HEK293 (cell line): ENCODE results near the gene TPM2.

ENCODE experiments used
- CTCF ChIA-PET: fragments of 350-600 bp; formaldehyde crosslinking; extraction: SDS; loops from one replicate; lab custom pipeline; 2021; ENCODE audit warnings: antibody characterized with exemption; lab: Yijun Ruan, JAX
- POLR2A ChIA-PET: fragments of 300-600 bp; formaldehyde crosslinking; extraction: SDS; loops from one replicate; lab custom pipeline; 2020; ENCODE audit warnings: antibody characterized with exemption, inconsistent platforms; lab: Yijun Ruan, JAX
- H3K27ac ChIP-seq: fragments of 200-500 bp; sonication (Bioruptor generic); 2 replicates; pipeline ENCODE4 v1.5.1; 2014; ENCODE audit warnings: low read depth, low read length, control low read depth, inconsistent platforms; ENCODE audit errors: extremely low read depth
- H3K36me3 ChIP-seq, 2 experiments: fragments of 200-500 bp in 1 of 2; sonication (Bioruptor generic) in 1 of 2; 1 replicate in 1 of 2; 2 replicates in 1 of 2; pipeline ENCODE4 v1.5.1; 2014 to 2017; ENCODE audit warnings: inconsistent platforms in 2 of 2, low read length in 2 of 2; ENCODE audit not compliant: control insufficient read depth in 2 of 2, insufficient read depth in 1 of 2
- H3K4me1 ChIP-seq: fragments of 200-500 bp; sonication (Bioruptor generic); 2 replicates; pipeline ENCODE4 v1.5.1; 2014; ENCODE audit warnings: mild to moderate bottlenecking, low read length, inconsistent platforms; ENCODE audit not compliant: control insufficient read depth, insufficient read depth
- H3K4me3 ChIP-seq: 2 replicates; pipeline ENCODE4 v1.5.1; 2011; ENCODE audit warnings: low read depth, mild to moderate bottlenecking, control low read depth, low read length, moderate library complexity
- H3K9me3 ChIP-seq: fragments of 200-500 bp; sonication (Bioruptor generic); 2 replicates; pipeline ENCODE4 v1.5.1; 2014; ENCODE audit warnings: low read depth, low read length, inconsistent platforms; ENCODE audit not compliant: control insufficient read depth, insufficient read depth
- ATF2 ChIP-seq: fragments of 450-650 bp; formaldehyde crosslinking; IDR thresholded peaks from 2 replicates; pipeline ENCODE4 v1.5.1; 2016; ENCODE audit warnings: missing biosample characterization, missing genetic modification characterization, low read depth
- EGR2 ChIP-seq: fragments of 450-650 bp; formaldehyde crosslinking; IDR thresholded peaks from 2 replicates; pipeline ENCODE4 v1.5.1; 2016; ENCODE audit warnings: low read depth, missing biosample characterization, missing genetic modification characterization
- KLF1 ChIP-seq: fragments of 450-650 bp; formaldehyde crosslinking; IDR thresholded peaks from 2 replicates; pipeline ENCODE4 v1.5.1; 2016; ENCODE audit warnings: missing biosample characterization, missing genetic modification characterization
- ZBTB20 ChIP-seq: fragments of 450-650 bp; formaldehyde crosslinking; IDR thresholded peaks from 2 replicates; pipeline ENCODE4 v1.5.1; 2016; ENCODE audit warnings: missing biosample characterization, missing genetic modification characterization
- ZNF114 ChIP-seq: fragments of 450-650 bp; formaldehyde crosslinking; IDR thresholded peaks from 2 replicates; pipeline ENCODE4 v1.5.0; 2017; ENCODE audit warnings: missing biosample characterization, missing genetic modification characterization
- ZNF132 ChIP-seq: fragments of 450-650 bp; formaldehyde crosslinking; IDR thresholded peaks from 2 replicates; pipeline ENCODE4 v1.5.1; 2017; ENCODE audit warnings: missing biosample characterization, missing genetic modification characterization, borderline replicate concordance
- ZNF138 ChIP-seq: fragments of 450-650 bp; formaldehyde crosslinking; IDR thresholded peaks from 2 replicates; pipeline ENCODE4 v1.5.1; 2016; ENCODE audit warnings: missing biosample characterization, missing genetic modification characterization, borderline replicate concordance
- ZNF140 ChIP-seq: fragments of 450-650 bp; formaldehyde crosslinking; IDR thresholded peaks from 2 replicates; pipeline ENCODE4 v1.5.1; 2016; ENCODE audit warnings: missing biosample characterization, missing genetic modification characterization
- ZNF169 ChIP-seq: fragments of 450-650 bp; formaldehyde crosslinking; IDR thresholded peaks from 2 replicates; pipeline ENCODE4 v1.5.1; 2016; ENCODE audit warnings: missing biosample characterization, missing genetic modification characterization
- ZNF174 ChIP-seq: fragments of 450-650 bp; formaldehyde crosslinking; IDR thresholded peaks from 2 replicates; pipeline ENCODE4 v1.5.0; 2017; ENCODE audit warnings: missing biosample characterization, mild to moderate bottlenecking, missing genetic modification characterization
- ZNF202 ChIP-seq: fragments of 450-650 bp; formaldehyde crosslinking; IDR thresholded peaks from 2 replicates; pipeline ENCODE4 v1.5.1; 2016; ENCODE audit warnings: missing biosample characterization, missing genetic modification characterization, borderline replicate concordance
- ZNF274 ChIP-seq, 2 experiments: fragments of 200-500 bp in 1 of 2; fragments of 450-650 bp in 1 of 2; sonication (Bioruptor generic) in 1 of 2; formaldehyde crosslinking in 1 of 2; IDR thresholded peaks; 2 replicates each; pipeline versions ENCODE4 v1.5.1 to v1.6.1; 2014 to 2016; ENCODE audit warnings: borderline replicate concordance in 1 of 2, inconsistent platforms in 1 of 2, low read length in 1 of 2, missing biosample characterization in 1 of 2, missing genetic modification characterization in 1 of 2
- ZNF37A ChIP-seq: fragments of 450-650 bp; IDR thresholded peaks from 2 replicates; pipeline ENCODE4 v1.5.1; 2018; ENCODE audit warnings: missing biosample characterization, missing genetic modification characterization
- ZNF423 ChIP-seq: fragments of 450-650 bp; formaldehyde crosslinking; IDR thresholded peaks from 2 replicates; pipeline ENCODE4 v1.5.1; 2016; ENCODE audit warnings: missing biosample characterization, missing genetic modification characterization
- ZNF501 ChIP-seq: fragments of 450-650 bp; formaldehyde crosslinking; IDR thresholded peaks from 2 replicates; pipeline ENCODE4 v1.5.1; 2016; ENCODE audit warnings: missing biosample characterization, missing genetic modification characterization
- ZNF544 ChIP-seq: fragments of 450-650 bp; formaldehyde crosslinking; IDR thresholded peaks from 2 replicates; pipeline ENCODE4 v1.5.0; 2017; ENCODE audit warnings: missing biosample characterization, missing genetic modification characterization
- ZNF600 ChIP-seq: fragments of 450-650 bp; formaldehyde crosslinking; IDR thresholded peaks from 2 replicates; pipeline ENCODE4 v1.5.1; 2016; ENCODE audit warnings: missing biosample characterization, missing genetic modification characterization
- ZNF704 ChIP-seq: fragments of 450-650 bp; formaldehyde crosslinking; IDR thresholded peaks from 2 replicates; pipeline ENCODE4 v1.5.1; 2016; ENCODE audit warnings: missing biosample characterization, missing genetic modification characterization
- ZNF777 ChIP-seq: fragments of 450-650 bp; formaldehyde crosslinking; IDR thresholded peaks from 2 replicates; pipeline ENCODE4 v1.5.1; 2017; ENCODE audit warnings: missing biosample characterization, missing genetic modification characterization, borderline replicate concordance
- ZNF843 ChIP-seq: fragments of 450-650 bp; formaldehyde crosslinking; IDR thresholded peaks from 2 replicates; pipeline ENCODE4 v1.5.1; 2016; ENCODE audit warnings: missing biosample characterization, missing genetic modification characterization
- ZSCAN23 ChIP-seq: fragments of 450-650 bp; formaldehyde crosslinking; IDR thresholded peaks from 2 replicates; pipeline ENCODE4 v1.5.1; 2016; ENCODE audit warnings: missing biosample characterization, missing genetic modification characterization
- TF ChIP-seq, protein P1 (sequence below): fragments of 450-650 bp; formaldehyde crosslinking; IDR thresholded peaks from 2 replicates; pipeline ENCODE4; 2016; ENCODE audit warnings: missing biosample characterization, missing genetic modification characterization
- TF ChIP-seq, protein P2 (sequence below): fragments of 450-650 bp; formaldehyde crosslinking; IDR thresholded peaks from 2 replicates; pipeline ENCODE4 v1.5.1; 2017; ENCODE audit warnings: missing biosample characterization, missing genetic modification characterization

Gene TPM2

DNA sequence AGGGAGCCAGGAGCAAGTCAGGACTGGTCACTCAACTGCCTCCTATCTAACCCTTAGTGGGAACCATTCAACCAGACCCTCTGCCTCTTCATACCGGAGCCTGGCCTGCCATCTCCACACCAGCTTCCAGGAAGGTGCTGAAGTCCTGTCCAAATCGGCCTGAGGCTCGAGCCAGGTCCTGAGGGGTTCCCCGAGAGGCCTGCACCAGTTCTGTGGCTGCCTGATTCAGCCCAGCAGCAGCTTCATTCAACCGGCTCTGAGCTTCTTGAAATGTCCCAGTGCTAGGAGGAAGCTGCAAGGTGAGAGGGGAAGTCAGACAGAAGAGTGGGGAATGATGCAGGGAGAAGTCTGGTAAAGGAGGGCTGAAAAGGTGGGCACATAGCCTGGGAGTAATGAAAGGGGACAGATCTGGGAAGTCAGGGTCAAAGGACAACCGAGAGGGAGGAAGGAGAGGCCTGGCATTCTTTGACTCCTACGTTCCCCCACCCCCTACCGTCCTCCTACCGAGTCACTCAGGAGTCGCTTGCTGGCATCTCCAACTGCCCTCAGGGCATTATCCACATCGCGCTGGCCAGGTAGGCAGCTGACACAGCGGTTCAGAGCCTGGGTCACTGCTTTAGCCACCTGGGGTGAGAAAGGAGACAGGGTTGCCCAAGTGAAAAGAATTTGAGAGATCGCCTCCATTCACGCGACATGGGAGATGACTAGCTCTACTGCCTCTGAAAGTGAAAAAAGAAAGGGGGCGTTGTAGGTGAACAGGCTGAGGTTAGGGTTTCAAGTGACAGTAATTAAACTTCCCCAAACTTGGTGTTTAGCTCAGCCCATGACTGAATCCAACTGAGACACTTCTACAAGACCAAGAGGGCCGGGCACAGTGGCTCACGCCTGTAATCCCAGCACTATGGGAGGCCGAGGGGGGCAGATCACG is 22.0 kb upstream of the TPM2 start:
- Histone ChIP-seq H3K4me1 (no peaks in the 10 kb centered on the region), H3K4me3 (no peak overlapping the region), H3K36me3 (peaks cover 31 to 91% of the 10 kb centered on the region in 2 experiments), H3K9me3 (no peaks in the 10 kb centered on the region), H3K27ac (no peak overlapping the region)
- POLR2A ChIA-PET: interaction anchor here (0.7 to 1.2 kb wide), 4 partner anchors 9 to 37 kb away, joined by 3 read pairs; partner anchors contain the start of genes CREB3, GBA2, RGP1 and TLN1
- no peak for TF ChIP-seq ZNF600
- TF ChIP-seq, protein P1, sequence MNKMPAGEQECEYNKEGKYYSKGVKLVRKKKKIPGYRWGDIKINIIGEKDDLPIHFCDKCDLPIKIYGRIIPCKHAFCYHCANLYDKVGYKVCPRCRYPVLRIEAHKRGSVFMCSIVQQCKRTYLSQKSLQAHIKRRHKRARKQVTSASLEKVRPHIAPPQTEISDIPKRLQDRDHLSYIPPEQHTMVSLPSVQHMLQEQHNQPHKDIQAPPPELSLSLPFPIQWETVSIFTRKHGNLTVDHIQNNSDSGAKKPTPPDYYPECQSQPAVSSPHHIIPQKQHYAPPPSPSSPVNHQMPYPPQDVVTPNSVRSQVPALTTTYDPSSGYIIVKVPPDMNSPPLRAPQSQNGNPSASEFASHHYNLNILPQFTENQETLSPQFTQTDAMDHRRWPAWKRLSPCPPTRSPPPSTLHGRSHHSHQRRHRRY: no peak
- TF ChIP-seq ZSCAN23 (tag by site-specific recombination): no peak
- TF ChIP-seq ZNF544 (tag by site-specific recombination): no peak
- TF ChIP-seq ZNF37A (tag by site-specific recombination): no peak
- TF ChIP-seq ZNF423 (tag by site-specific recombination): no peak
- CTCF ChIA-PET: interaction anchor here (0.7 to 6.4 kb wide), 2 partner anchors 15 to 50 kb away, joined by 3 to 47 read pairs; no protein-coding TSS in a partner anchor

GRCh38 chr9:35710818-35711500 is 21.2 kb upstream of the TPM2 start:
- TF ChIP-seq ZNF274 (IDR thresholded peaks at IDR 0.05; ENCODE audit: low read length): no peak
- no peak for TF ChIP-seq ZNF274 (tag by site-specific recombination; IDR thresholded peaks at IDR 0.05; ENCODE audit: borderline replicate concordance)
- TF ChIP-seq ZNF704 (tag by site-specific recombination): no peak
- TF ChIP-seq, protein P2, sequence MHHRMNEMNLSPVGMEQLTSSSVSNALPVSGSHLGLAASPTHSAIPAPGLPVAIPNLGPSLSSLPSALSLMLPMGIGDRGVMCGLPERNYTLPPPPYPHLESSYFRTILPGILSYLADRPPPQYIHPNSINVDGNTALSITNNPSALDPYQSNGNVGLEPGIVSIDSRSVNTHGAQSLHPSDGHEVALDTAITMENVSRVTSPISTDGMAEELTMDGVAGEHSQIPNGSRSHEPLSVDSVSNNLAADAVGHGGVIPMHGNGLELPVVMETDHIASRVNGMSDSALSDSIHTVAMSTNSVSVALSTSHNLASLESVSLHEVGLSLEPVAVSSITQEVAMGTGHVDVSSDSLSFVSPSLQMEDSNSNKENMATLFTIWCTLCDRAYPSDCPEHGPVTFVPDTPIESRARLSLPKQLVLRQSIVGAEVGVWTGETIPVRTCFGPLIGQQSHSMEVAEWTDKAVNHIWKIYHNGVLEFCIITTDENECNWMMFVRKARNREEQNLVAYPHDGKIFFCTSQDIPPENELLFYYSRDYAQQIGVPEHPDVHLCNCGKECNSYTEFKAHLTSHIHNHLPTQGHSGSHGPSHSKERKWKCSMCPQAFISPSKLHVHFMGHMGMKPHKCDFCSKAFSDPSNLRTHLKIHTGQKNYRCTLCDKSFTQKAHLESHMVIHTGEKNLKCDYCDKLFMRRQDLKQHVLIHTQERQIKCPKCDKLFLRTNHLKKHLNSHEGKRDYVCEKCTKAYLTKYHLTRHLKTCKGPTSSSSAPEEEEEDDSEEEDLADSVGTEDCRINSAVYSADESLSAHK (tag by site-specific recombination): no peak
- no peak for TF ChIP-seq ZNF777 (tag by site-specific recombination)
- no peak for TF ChIP-seq ZNF600
- TF ChIP-seq ZNF423 (tag by site-specific recombination): no peak
- TF ChIP-seq ZBTB20 (tag by site-specific recombination): no peak
- no peak for TF ChIP-seq ZNF174 (tag by site-specific recombination)
- peaks cover 34 to 91% of the 10 kb centered on the region in 2 experiments for H3K36me3 ChIP-seq
- CTCF ChIA-PET: interaction anchor here (0.8 to 6.4 kb wide), 3 partner anchors 14 to 50 kb away, joined by 3 to 47 read pairs (median 4); no protein-coding TSS in a partner anchor
- H3K4me3 ChIP-seq: no peak overlapping the region
- no peaks in the 10 kb centered on the region for H3K9me3 ChIP-seq
- no peaks in the 10 kb centered on the region for H3K4me1 ChIP-seq
- POLR2A ChIA-PET: interaction anchor here (0.9 to 1.5 kb wide), 2 partner anchors 21 to 53 kb away, joined by 3 read pairs; partner anchors contain the start of genes CREB3 and TLN1
- no peak overlapping the region for H3K27ac ChIP-seq

- Histone ChIP-seq H3K4me3 (no peak overlapping the region), H3K9me3 (no peaks in the 10 kb centered on the region), H3K27ac (no peak overlapping the region), H3K36me3 (peaks cover 22 to 93% of the 10 kb centered on the region in 2 experiments), H3K4me1 (no peaks in the 10 kb centered on the region)
- POLR2A ChIA-PET: no interaction called here
- CTCF ChIA-PET: interaction anchor here (0.6 to 6.4 kb wide), 7 partner anchors 7 to 1117 kb away, joined by 3 to 47 read pairs (median 3); no protein-coding TSS in a partner anchor
- TF ChIP-seq KLF1 (tag by site-specific recombination) (no peak), ZNF114 (no peak), EGR2 (no peak), ZNF140 (tag by site-specific recombination) (no peak), ZNF138 (tag by site-specific recombination) (no peak), ATF2 (no peak), ZNF169 (no peak), ZNF501 (tag by site-specific recombination) (no peak), ZNF132 (no peak), ZNF843 (no peak), ZNF202 (tag by site-specific recombination) (no peak)
Measured at GRCh38 chr9:35708146-35708545, 18.4 kb upstream of the TPM2 start.
